Left renal pelvis (tissue), 4 donors: Measurements from ENCODE around the gene GBA3. TPM values are rescaled to one million over a fixed set of nuclear protein-coding genes. Genes with fewer than 3 reads are reported as not detected.
A peak's percentile ranks its signal among the peaks of the same experiment; 100 is the strongest.

Source experiments
- DNase-seq, 4 donors: peaks; one replicate each; pipeline ENCODE4 v3.0.0-alpha.2; 2013; ENCODE audit warnings: low read depth in 4 of 4, low spot score in 3 of 4
- polyA plus RNA-seq, 4 donors: library from polyadenylated mRNA; unstranded; fragments of 120-200 nt; gene quantifications; one replicate each; pipeline ENCODE4 v1.2.1, GENCODE V29; 2013; ENCODE audit not compliant: insufficient read length in 4 of 4

Gene GBA3
- polyA plus RNA-seq, 4 donors: 0.45 to 14.3 (median 12.5) TPM

- no peak for DNase-seq
Observed at GRCh38 chr4:22689428-22689827, 3.3 kb upstream of the GBA3 start.

- DNase-seq: no peak
Observed at GRCh38 chr4:22695029-22695428, 2.3 kb downstream of the GBA3 start.

DNA sequence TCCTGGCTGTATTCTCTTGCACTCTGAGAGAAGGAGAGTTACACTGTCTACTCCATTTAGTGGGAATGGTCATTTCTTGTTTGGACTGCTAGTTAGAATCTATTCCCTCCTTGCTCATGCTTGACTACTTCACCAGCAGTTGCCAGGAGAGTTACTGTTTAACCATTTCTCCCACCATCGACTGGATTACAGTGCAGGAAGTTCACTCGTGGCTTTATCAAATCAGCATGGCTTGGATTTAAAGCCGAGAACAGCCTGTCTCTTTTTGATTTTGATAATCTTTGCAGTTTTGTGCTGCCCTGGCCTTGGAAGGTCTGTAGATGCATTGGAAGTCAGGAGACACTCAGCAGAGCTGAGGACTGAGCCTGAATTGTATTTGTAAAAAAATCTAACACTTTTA is 3.2 kb downstream of the GBA3 start:
- peak; percentile 14 to 34 (median 23) for DNase-seq

DNA sequence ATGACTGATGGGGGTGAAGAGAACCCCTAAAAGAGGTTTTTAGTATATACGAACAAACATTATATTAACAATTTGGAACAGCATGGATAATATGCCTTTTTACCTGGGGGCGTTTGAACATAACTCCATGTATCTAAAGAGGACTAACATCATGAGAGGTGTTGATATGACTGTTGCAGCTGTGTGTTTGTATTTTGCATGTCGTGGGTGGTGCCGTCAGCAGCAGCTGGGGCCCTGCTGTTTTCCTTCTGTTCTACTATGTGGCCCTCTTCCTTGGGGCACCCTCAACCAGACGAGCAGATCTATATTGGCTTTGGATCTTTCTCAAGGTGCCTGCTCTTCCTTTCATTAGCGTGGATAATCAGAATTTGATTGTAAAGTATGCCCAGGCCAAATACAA is 11.2 kb downstream of the GBA3 start:
- DNase-seq: no peak

DNA sequence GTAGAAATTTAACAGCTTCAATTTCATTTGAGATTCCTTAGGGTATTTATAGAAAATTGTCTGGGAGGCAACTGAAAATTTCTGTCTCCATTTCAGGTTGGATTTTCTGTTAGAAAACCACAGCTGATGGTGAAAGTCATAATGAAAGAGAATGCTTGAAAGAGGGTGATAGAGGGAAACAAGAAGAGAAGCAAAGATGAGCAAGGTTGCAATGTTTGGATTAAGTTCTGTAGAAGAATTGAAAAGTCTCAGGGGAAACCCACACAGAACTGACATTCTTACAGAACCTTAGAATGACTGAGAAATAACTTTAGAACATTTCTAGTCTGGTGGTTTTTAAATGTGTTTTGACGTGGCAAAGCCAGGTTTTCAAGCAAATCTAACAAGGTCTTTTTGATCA is 14.7 kb downstream of the GBA3 start:
- DNase-seq: no peak

- no peak for DNase-seq
Observed at GRCh38 chr4:22708961-22709360, 16.2 kb downstream of the GBA3 start.

DNA sequence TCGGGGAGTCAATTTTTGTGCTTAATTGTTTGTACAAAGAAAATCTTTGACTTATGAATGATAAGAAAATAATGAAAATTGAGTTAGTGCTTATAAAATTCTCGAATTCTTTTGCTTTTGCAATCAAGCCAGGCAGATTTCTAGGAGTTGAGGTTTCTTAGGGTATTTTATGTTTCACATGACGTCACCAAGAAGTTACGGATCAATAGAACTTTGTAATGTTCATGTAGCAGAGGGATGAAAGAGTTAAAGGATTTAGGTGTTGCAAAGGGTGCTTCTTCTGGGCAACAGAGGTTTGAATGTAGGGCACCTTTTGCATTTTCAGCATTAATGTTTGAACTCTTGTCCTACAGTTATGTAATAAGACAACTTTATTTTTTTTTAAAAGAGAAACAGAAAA is 19.4 kb downstream of the GBA3 start:
- DNase-seq: no peak

- DNase-seq: no peak
Observed at GRCh38 chr4:22712529-22712928, 19.8 kb downstream of the GBA3 start.

GRCh38 chr4:22713841-22714240 is 21.1 kb downstream of the GBA3 start:
- no peak for DNase-seq

DNA sequence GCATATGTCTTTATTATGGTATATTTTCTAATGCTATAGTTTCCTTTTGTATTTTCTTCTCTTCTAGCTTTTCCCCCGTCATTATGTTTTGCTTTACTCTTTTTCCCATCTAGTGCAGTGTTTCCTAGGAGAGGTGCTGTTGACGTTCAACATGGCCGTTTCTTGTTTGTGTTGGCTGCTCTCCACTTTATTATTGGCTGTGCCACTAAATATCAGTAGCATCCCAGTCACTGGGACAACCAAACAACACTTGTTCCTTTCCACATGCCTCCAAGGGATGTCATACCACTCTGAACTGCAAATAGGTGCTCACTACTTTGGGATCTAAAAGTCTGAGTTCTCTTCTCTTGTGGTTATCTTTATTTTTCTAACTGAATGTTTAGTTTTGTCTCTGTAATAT is 26.5 kb downstream of the GBA3 start:
- no peak for DNase-seq

DNA sequence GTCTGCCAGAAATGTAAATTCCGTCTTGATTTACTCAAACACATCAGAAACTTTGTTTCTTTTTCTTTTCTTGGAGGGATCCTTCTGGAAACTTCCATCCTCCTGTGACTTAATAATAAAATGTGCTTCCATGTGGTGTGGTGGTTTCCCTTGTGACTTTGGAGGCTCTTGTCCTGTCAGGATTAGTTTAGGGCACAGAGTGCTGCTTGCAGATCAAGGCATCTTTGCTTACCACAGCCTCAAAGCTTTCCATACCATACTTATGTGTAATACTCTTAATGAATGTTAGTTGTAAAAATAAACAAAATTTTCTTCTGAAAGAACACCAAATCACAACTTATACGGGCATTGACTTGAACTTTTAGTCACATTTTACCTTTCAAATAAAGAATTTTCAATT is 27.4 kb downstream of the GBA3 start:
- no peak for DNase-seq

- DNase-seq: no peak
Observed at GRCh38 chr4:22721204-22721603, 28.5 kb downstream of the GBA3 start.

DNA sequence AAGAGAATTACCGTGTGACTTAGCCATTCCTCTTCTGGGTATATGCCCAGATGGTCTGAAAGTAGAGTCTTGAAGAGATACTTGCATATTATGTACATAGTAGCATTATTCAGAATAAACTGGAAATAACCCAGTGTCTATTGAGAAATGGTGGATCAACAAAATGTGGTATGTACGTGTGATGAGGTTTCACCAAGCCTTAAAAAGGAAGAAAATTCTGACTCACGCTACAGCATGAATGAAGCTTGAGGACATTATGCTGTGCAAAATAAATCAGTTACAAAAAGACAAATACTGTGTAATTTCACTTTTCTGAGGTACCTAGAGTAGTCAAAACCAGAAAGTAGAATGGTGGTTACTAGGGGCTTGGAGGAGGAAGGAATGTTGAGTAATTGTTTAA is 37.3 kb downstream of the GBA3 start:
- no peak for DNase-seq

- no peak for DNase-seq
Observed at GRCh38 chr4:22733816-22734215, 41.1 kb downstream of the GBA3 start.

DNA sequence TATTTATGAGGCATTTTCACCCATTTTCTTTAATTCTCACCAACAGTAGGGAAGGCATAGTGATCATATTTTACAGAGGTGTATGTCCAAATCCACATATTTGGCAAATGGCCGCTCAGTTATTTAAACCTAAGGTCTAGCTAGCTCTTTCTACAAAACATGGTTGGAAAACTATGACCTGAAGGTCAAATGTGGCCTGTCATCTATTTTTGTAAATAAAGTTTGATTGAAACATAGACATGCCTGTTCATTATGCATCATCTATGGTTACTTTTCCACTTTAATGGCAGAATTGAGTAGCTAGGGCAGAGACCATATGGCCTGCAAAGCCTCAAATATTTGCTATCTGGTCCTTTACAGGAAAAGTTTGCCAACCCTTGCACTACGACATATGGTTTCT is 44.2 kb downstream of the GBA3 start:
- no peak for DNase-seq

DNA sequence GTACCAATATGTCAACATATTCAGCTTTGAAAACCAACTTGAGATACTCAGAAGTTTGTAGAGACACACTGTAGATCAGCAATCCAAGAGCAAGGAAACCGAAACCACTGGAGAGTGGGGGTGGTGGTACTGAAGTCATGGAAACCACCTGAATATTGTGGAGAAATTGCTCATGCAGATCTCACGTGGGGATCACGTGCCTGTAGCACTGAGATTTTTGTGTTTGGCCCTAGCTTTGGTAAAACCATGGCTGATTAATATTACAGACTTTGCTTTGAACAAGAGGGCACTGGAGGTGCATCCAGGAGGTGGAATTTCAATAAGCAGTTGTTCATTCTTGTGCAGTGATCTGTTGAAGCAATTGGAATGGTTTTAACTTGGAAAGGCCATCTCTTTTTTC is 47.2 kb downstream of the GBA3 start:
- peak in 1 of 4 donors; percentile 21 for DNase-seq

GRCh38 chr4:22741744-22742143 is 49.0 kb downstream of the GBA3 start:
- DNase-seq: no peak

DNA sequence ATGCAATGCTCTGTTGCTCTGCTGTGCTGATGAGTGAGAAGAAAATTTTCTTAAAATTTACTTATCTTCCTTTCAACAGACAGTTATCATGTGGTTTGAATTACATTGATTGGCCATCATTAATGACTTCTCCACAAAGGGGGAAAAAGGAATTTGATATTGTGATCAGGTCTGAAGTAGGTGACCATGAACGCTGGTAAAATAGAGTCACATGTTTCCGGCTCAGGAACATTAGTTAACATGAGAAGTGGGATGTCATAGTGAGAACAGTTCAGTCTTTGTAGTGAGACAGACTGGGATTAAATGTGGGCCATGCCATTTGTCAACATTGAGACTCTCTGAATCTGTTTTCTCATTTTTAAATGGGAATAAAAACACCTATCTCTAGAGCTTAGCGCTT is 50.6 kb downstream of the GBA3 start:
- DNase-seq: no peak

DNA sequence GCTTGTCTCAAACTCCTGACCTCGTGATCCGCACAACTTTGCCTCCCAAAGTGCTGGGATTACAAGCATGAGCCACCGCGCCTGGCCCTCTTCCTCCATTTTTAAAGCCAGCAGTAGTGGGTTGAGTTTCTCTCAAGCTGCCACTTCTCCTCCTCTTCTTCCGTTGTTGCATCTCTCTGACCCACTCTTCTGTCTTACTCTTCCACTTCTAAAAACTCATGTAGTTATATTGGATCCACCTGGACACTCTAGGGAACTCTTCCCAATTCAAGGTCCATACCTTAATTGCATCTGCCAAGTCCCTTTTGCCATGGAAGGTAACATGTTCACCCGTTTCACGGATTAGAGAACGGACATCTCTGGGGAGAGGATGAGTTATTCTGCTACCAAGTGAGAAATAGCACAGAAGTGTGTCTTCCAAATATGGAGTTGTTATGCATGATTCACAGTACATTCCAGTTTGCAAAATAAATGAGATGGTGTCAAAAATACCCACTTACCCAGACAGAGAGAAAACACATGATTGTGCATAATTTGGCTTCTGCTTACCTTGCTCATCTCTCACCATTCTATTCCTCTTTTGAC is 51.8 kb downstream of the GBA3 start:
- no peak for DNase-seq

- no peak for DNase-seq
Observed at GRCh38 chr4:22745234-22745633, 52.5 kb downstream of the GBA3 start.

- DNase-seq: no peak
Observed at GRCh38 chr4:22754116-22754515, 61.4 kb downstream of the GBA3 start.

GRCh38 chr4:22762548-22762947 is 69.8 kb downstream of the GBA3 start:
- no peak for DNase-seq

- DNase-seq: no peak
Observed at GRCh38 chr4:22764183-22764582, 71.4 kb downstream of the GBA3 start.
